DOHH2 (cell line): ENCODE data around the gene POMP.

ENCODE experiments used
- CTCF ChIP-seq: fragments of 200-600 bp; sonication (generic); IDR thresholded peaks from one replicate; pipeline ENCODE4 v1.5.1; 2014; ENCODE audit warnings: antibody characterized with exemption, mild to moderate bottlenecking, low read depth, low read length; ENCODE audit not compliant: poor library complexity, severe bottlenecking
- EZH2phosphoT487 ChIP-seq: fragments of 200-600 bp; sonication (generic); IDR thresholded peaks from 2 replicates; pipeline ENCODE4 v1.6.1; 2017; ENCODE audit warnings: borderline replicate concordance, mild to moderate bottlenecking, antibody characterized with exemption, low read length, moderate library complexity, mixed read lengths

GRCh38 chr13:28680541-28680940 is 21.6 kb downstream of the POMP start:
- no peak for TF ChIP-seq CTCF
- no peak for TF ChIP-seq EZH2phosphoT487
